Measurements from ENCODE around the gene SSC5D. TPM values are rescaled to one million over a fixed set of nuclear protein-coding genes. Genes with fewer than 3 reads are reported as not detected.

The SSC5D gene
- total RNA-seq, 6 experiments from 2014 or later = 47.7 to 59.9 (median 51.9) TPM

DNA sequence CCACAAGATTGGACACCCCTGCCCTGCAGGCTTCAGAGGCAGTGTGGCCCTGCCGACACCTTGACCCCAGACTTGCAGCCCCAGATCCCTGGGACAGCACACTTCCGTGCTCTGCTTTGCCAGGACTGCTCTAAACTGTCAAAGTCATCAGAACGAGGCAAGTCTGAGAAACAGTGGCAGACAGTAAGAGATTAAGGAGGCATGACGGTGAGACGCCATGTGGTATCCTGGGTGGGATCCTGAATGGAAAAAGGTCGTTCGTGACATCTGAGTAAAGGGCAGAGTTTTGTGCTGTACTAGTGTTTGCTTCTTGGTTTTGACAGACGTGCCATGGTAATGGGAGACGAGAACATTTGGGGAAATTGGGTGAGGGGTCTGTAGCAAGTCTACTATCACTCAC is 78.6 kb downstream of the SSC5D start:
- Mint-ChIP-seq H3K4me3 (no peak overlapping the region), H3K27ac (no peak overlapping the region), H3K36me3 (ENCODE audit: low read depth) (no peaks in the 10 kb centered on the region), H3K9me3 (no peaks in the 10 kb centered on the region), H3K4me1 (ENCODE audit: low read depth) (no peaks in the 10 kb centered on the region), H3K27me3 (ENCODE audit: insufficient read depth) (peaks cover 11% of the 10 kb centered on the region)
- TF ChIP-seq, protein P1, sequence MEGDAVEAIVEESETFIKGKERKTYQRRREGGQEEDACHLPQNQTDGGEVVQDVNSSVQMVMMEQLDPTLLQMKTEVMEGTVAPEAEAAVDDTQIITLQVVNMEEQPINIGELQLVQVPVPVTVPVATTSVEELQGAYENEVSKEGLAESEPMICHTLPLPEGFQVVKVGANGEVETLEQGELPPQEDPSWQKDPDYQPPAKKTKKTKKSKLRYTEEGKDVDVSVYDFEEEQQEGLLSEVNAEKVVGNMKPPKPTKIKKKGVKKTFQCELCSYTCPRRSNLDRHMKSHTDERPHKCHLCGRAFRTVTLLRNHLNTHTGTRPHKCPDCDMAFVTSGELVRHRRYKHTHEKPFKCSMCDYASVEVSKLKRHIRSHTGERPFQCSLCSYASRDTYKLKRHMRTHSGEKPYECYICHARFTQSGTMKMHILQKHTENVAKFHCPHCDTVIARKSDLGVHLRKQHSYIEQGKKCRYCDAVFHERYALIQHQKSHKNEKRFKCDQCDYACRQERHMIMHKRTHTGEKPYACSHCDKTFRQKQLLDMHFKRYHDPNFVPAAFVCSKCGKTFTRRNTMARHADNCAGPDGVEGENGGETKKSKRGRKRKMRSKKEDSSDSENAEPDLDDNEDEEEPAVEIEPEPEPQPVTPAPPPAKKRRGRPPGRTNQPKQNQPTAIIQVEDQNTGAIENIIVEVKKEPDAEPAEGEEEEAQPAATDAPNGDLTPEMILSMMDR (IDR thresholded peaks at IDR 0.05) = no peak
- DNase-seq = no peak

DNA sequence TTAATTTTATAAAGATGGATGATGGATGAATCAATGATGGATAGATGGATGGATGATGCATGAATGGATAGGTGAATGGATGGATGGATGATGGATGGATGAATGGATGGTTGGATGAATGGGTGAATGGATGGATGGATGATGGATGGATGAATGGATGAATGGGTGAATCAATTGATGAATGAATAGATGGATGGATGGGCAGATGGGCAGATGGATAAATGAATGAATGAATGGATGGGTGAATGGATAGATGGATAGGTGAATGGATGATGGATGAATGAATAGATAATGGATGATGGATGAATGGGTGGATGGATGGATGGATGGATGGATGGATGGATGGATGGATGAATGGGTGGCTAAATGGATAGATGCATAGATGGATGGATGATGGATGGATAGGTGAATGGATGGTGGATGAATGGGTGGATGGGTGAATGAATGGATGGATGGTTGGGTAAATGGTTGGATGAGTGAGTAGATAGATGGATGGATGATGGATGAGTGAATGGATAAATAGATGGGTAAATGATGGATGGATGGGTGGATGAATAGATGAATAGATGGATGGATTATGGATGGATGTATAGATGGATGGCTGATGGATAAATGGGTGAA is 79.6 kb downstream of the SSC5D start:
- H3K4me3 Mint-ChIP-seq = no peak overlapping the region
- H3K9me3 Mint-ChIP-seq = no peaks in the 10 kb centered on the region
- no peak for DNase-seq
- H3K36me3 Mint-ChIP-seq (ENCODE audit: low read depth) = no peaks in the 10 kb centered on the region
- no peak overlapping the region for H3K27ac Mint-ChIP-seq
- no peaks in the 10 kb centered on the region for H3K4me1 Mint-ChIP-seq (ENCODE audit: low read depth)
- H3K27me3 Mint-ChIP-seq (ENCODE audit: insufficient read depth) = peaks cover 11% of the 10 kb centered on the region
- TF ChIP-seq, protein P1 (IDR thresholded peaks at IDR 0.05) = no peak

Other genes starting within 250 kb of the SSC5D start
- gene PPP6R1, start 229.4 kb upstream of the SSC5D start, total RNA-seq (2021; fragmentation: NEBNext Ultra II Directional; extraction: Animal tissue kit (Norgen Biotek cat#: 25700)) = 10 to 100 TPM; 85.8 to 93.7 (median 88.9) TPM
- gene HSPBP1, start 208.3 kb upstream of the SSC5D start, total RNA-seq (2021; fragmentation: NEBNext Ultra II Directional; extraction: Animal tissue kit (Norgen Biotek cat#: 25700)) = 10 to 100 TPM; 37.5 to 43.1 (median 42.5) TPM
- gene BRSK1, start 204.4 kb upstream of the SSC5D start, total RNA-seq (2021; fragmentation: NEBNext Ultra II Directional; extraction: Animal tissue kit (Norgen Biotek cat#: 25700)) = 10 to 100 TPM; 10.9 to 12.0 (median 11.3) TPM
- gene TMEM150B, start 163.1 kb upstream of the SSC5D start, total RNA-seq (2021; fragmentation: NEBNext Ultra II Directional; extraction: Animal tissue kit (Norgen Biotek cat#: 25700)) = not detected
- gene KMT5C, start 148.6 kb upstream of the SSC5D start, total RNA-seq (2021; fragmentation: NEBNext Ultra II Directional; extraction: Animal tissue kit (Norgen Biotek cat#: 25700)) = 1 to 10 TPM; 3.8 to 6.2 (median 4.4) TPM
- gene COX6B2, start 133.7 kb upstream of the SSC5D start, total RNA-seq (2021; fragmentation: NEBNext Ultra II Directional; extraction: Animal tissue kit (Norgen Biotek cat#: 25700)) = not detected
- gene GARIN5B, start 125.2 kb upstream of the SSC5D start, total RNA-seq (2021; fragmentation: NEBNext Ultra II Directional; extraction: Animal tissue kit (Norgen Biotek cat#: 25700)) = under 1 TPM in 1 of 6 experiments, not detected in 5; 0.05 TPM
- gene IL11, start 118.0 kb upstream of the SSC5D start, total RNA-seq (2021; fragmentation: NEBNext Ultra II Directional; extraction: Animal tissue kit (Norgen Biotek cat#: 25700)) = 10 to 100 TPM; 22.2 to 43.4 (median 36.1) TPM
- 1 to 10 TPM in 1 of 6 experiments, under 1 TPM in 2, not detected in 3; 0.33 to 1.1 (median 0.61) TPM for gene TMEM190, start 111.6 kb upstream of the SSC5D start, total RNA-seq (2021; fragmentation: NEBNext Ultra II Directional; extraction: Animal tissue kit (Norgen Biotek cat#: 25700))
- 1 to 10 TPM in 2 of 6 experiments, under 1 TPM in 4; 0.26 to 2.4 (median 0.64) TPM for gene TMEM238, start 104.1 kb upstream of the SSC5D start, total RNA-seq (2021; fragmentation: NEBNext Ultra II Directional; extraction: Animal tissue kit (Norgen Biotek cat#: 25700))
- gene RPL28, start 102.5 kb upstream of the SSC5D start, total RNA-seq (2021; fragmentation: NEBNext Ultra II Directional; extraction: Animal tissue kit (Norgen Biotek cat#: 25700)) = 1,000 to 10,000 TPM; 2,082 to 2,537 (median 2,362) TPM
- 100 to 1,000 TPM; 181 to 356 (median 309) TPM for gene UBE2S, start 80.6 kb upstream of the SSC5D start, total RNA-seq (2021; fragmentation: NEBNext Ultra II Directional; extraction: Animal tissue kit (Norgen Biotek cat#: 25700))
- not detected for gene SHISA7, start 45.1 kb upstream of the SSC5D start, total RNA-seq (2021; fragmentation: NEBNext Ultra II Directional; extraction: Animal tissue kit (Norgen Biotek cat#: 25700))
- gene ISOC2, start 26.8 kb upstream of the SSC5D start, total RNA-seq (2021; fragmentation: NEBNext Ultra II Directional; extraction: Animal tissue kit (Norgen Biotek cat#: 25700)) = 10 to 100 TPM; 60.1 to 81.4 (median 66.8) TPM
- not detected for gene C19orf85, start 23.7 kb upstream of the SSC5D start, total RNA-seq (2021; fragmentation: NEBNext Ultra II Directional; extraction: Animal tissue kit (Norgen Biotek cat#: 25700))
- 10 to 100 TPM in 2 of 6 experiments, 1 to 10 TPM in 4; 8.6 to 11.3 (median 9.5) TPM for gene ZNF628, start 11.8 kb upstream of the SSC5D start, total RNA-seq (2021; fragmentation: NEBNext Ultra II Directional; extraction: Animal tissue kit (Norgen Biotek cat#: 25700))
- gene NAT14, start 3.2 kb upstream of the SSC5D start, total RNA-seq (2021; fragmentation: NEBNext Ultra II Directional; extraction: Animal tissue kit (Norgen Biotek cat#: 25700)) = 10 to 100 TPM; 53.3 to 72.0 (median 61.3) TPM
- not detected for gene SBK2, start 48.7 kb downstream of the SSC5D start, total RNA-seq (2021; fragmentation: NEBNext Ultra II Directional; extraction: Animal tissue kit (Norgen Biotek cat#: 25700))
- not detected for gene SBK3, start 57.1 kb downstream of the SSC5D start, total RNA-seq (2021; fragmentation: NEBNext Ultra II Directional; extraction: Animal tissue kit (Norgen Biotek cat#: 25700))
- 10 to 100 TPM; 19.0 to 24.3 (median 22.0) TPM for gene ZNF579, start 92.4 kb downstream of the SSC5D start, total RNA-seq (2021; fragmentation: NEBNext Ultra II Directional; extraction: Animal tissue kit (Norgen Biotek cat#: 25700))
- gene FIZ1, start 111.1 kb downstream of the SSC5D start, total RNA-seq (2021; fragmentation: NEBNext Ultra II Directional; extraction: Animal tissue kit (Norgen Biotek cat#: 25700)) = 10 to 100 TPM in 5 of 6 experiments, 1 to 10 TPM in 1; 9.9 to 13.1 (median 11.9) TPM
- gene ZNF524, start 111.9 kb downstream of the SSC5D start, total RNA-seq (2021; fragmentation: NEBNext Ultra II Directional; extraction: Animal tissue kit (Norgen Biotek cat#: 25700)) = 10 to 100 TPM in 5 of 6 experiments, 1 to 10 TPM in 1; 9.3 to 12.0 (median 10.7) TPM
- gene ZNF865, start 117.2 kb downstream of the SSC5D start, total RNA-seq (2021; fragmentation: NEBNext Ultra II Directional; extraction: Animal tissue kit (Norgen Biotek cat#: 25700)) = 10 to 100 TPM; 13.3 to 14.1 (median 13.8) TPM
- 1 to 10 TPM; 4.6 to 5.3 (median 4.8) TPM for gene ZNF784, start 136.1 kb downstream of the SSC5D start, total RNA-seq (2021; fragmentation: NEBNext Ultra II Directional; extraction: Animal tissue kit (Norgen Biotek cat#: 25700))
- 10 to 100 TPM; 51.0 to 60.5 (median 57.7) TPM for gene ZNF580, start 152.6 kb downstream of the SSC5D start, total RNA-seq (2021; fragmentation: NEBNext Ultra II Directional; extraction: Animal tissue kit (Norgen Biotek cat#: 25700))
- 10 to 100 TPM; 20.1 to 25.8 (median 21.9) TPM for gene ZNF581, start 155.2 kb downstream of the SSC5D start, total RNA-seq (2021; fragmentation: NEBNext Ultra II Directional; extraction: Animal tissue kit (Norgen Biotek cat#: 25700))
- gene CCDC106, start 159.8 kb downstream of the SSC5D start, total RNA-seq (2021; fragmentation: NEBNext Ultra II Directional; extraction: Animal tissue kit (Norgen Biotek cat#: 25700)) = 10 to 100 TPM; 12.9 to 17.4 (median 14.0) TPM
- 100 to 1,000 TPM; 212 to 241 (median 226) TPM for gene U2AF2, start 166.6 kb downstream of the SSC5D start, total RNA-seq (2021; fragmentation: NEBNext Ultra II Directional; extraction: Animal tissue kit (Norgen Biotek cat#: 25700))
- 100 to 1,000 TPM; 176 to 191 (median 185) TPM for gene EPN1, start 186.8 kb downstream of the SSC5D start, total RNA-seq (2021; fragmentation: NEBNext Ultra II Directional; extraction: Animal tissue kit (Norgen Biotek cat#: 25700))
- gene NLRP9, start 250.0 kb downstream of the SSC5D start, total RNA-seq (2021; fragmentation: NEBNext Ultra II Directional; extraction: Animal tissue kit (Norgen Biotek cat#: 25700)) = not detected

Measured in HFFc6 (cell line).